ENCODE results near the gene ELAC1.
"Not testable (repeated sequence)": the region's sequence is repeated elsewhere in the genome, so short reads cannot be mapped to it uniquely, and the experiment has no call there.

The ELAC1 gene

GRCh38 chr18:50944245-50944932 lies 23.5 kb upstream of the ELAC1 start:
- Histone ChIP-seq H3K36me3 (ENCODE audit: control insufficient read depth, insufficient read depth, low read length) (peaks cover 8% of the 10 kb centered on the region), H3K27me3 (replicated peaks; ENCODE audit: control insufficient read depth, insufficient read depth, low read length) (no peaks in the 10 kb centered on the region)

GRCh38 chr18:50945918-50946317 lies 21.9 kb upstream of the ELAC1 start:
- H3K36me3 ChIP-seq (ENCODE audit: control insufficient read depth, insufficient read depth, low read length); DNase-seq (ENCODE audit: extremely low read depth, insufficient read length); H3K4me3 ChIP-seq (replicated peaks; ENCODE audit: low read depth, low read length); H3K27me3 ChIP-seq (replicated peaks; ENCODE audit: control insufficient read depth, insufficient read depth, low read length): not testable (repeated sequence)

More at GRCh38 chr18:50944245-50944932, 23.5 kb upstream of the ELAC1 start:
- H3K4me3 ChIP-seq (replicated peaks; ENCODE audit: low read depth, low read length): no peak overlapping the region
- no peak for DNase-seq (ENCODE audit: extremely low read depth, insufficient read length)
- TF ChIP-seq CTCF (IDR thresholded peaks at IDR 0.05; ENCODE audit: insufficient read depth, low read length, poor library complexity, severe bottlenecking): no peak

GRCh38 chr18:50947899-50948298 lies 19.9 kb upstream of the ELAC1 start:
- DNase-seq (ENCODE audit: extremely low read depth, insufficient read length): no peak
- Histone ChIP-seq H3K36me3 (ENCODE audit: control insufficient read depth, insufficient read depth, low read length) (peaks cover 5% of the 10 kb centered on the region), H3K27me3 (replicated peaks; ENCODE audit: control insufficient read depth, insufficient read depth, low read length) (no peaks in the 10 kb centered on the region), H3K4me3 (replicated peaks; ENCODE audit: low read depth, low read length) (no peak overlapping the region)
- TF ChIP-seq CTCF (IDR thresholded peaks at IDR 0.05; ENCODE audit: insufficient read depth, low read length, poor library complexity, severe bottlenecking): no peak

- DNase-seq (ENCODE audit: extremely low read depth, insufficient read length): no peak
- peaks cover 5% of the 10 kb centered on the region for H3K36me3 ChIP-seq (ENCODE audit: control insufficient read depth, insufficient read depth, low read length)
- no peak overlapping the region for H3K4me3 ChIP-seq (replicated peaks; ENCODE audit: low read depth, low read length)
Measured at GRCh38 chr18:50949185-50949584, 18.7 kb upstream of the ELAC1 start.

GRCh38 chr18:50950626-50951025 lies 17.2 kb upstream of the ELAC1 start:
- H3K4me3 ChIP-seq (replicated peaks; ENCODE audit: low read depth, low read length): no peak overlapping the region
- DNase-seq (ENCODE audit: extremely low read depth, insufficient read length): no peak
- H3K36me3 ChIP-seq (ENCODE audit: control insufficient read depth, insufficient read depth, low read length): no peaks in the 10 kb centered on the region
- H3K27me3 ChIP-seq (replicated peaks; ENCODE audit: control insufficient read depth, insufficient read depth, low read length): no peaks in the 10 kb centered on the region
- TF ChIP-seq CTCF (IDR thresholded peaks at IDR 0.05; ENCODE audit: insufficient read depth, low read length, poor library complexity, severe bottlenecking): no peak

More at GRCh38 chr18:50949185-50949584, 18.7 kb upstream of the ELAC1 start:
- H3K27me3 ChIP-seq (replicated peaks; ENCODE audit: control insufficient read depth, insufficient read depth, low read length): no peaks in the 10 kb centered on the region
- no peak for TF ChIP-seq CTCF (IDR thresholded peaks at IDR 0.05; ENCODE audit: insufficient read depth, low read length, poor library complexity, severe bottlenecking)

- TF ChIP-seq CTCF (IDR thresholded peaks at IDR 0.05; ENCODE audit: insufficient read depth, low read length, poor library complexity, severe bottlenecking): no peak
- no peak for DNase-seq (ENCODE audit: extremely low read depth, insufficient read length)
- Histone ChIP-seq H3K27me3 (replicated peaks; ENCODE audit: control insufficient read depth, insufficient read depth, low read length) (no peaks in the 10 kb centered on the region), H3K4me3 (replicated peaks; ENCODE audit: low read depth, low read length) (no peak overlapping the region), H3K36me3 (ENCODE audit: control insufficient read depth, insufficient read depth, low read length) (no peaks in the 10 kb centered on the region)
Measured at GRCh38 chr18:50953822-50954221, 14.0 kb upstream of the ELAC1 start.

Data from GM06990 (cell line).